HEK293T (cell line): Measurements from ENCODE around the gene SOX4.

ENCODE experiments used
- BHLHE40 ChIP-seq: fragments of 450-650 bp; IDR thresholded peaks from 2 replicates; pipeline ENCODE4 v1.6.1; 2016; ENCODE audit warnings: mild to moderate bottlenecking, moderate library complexity, borderline replicate concordance
- CTBP1 ChIP-seq: fragments of 450-650 bp; IDR thresholded peaks from 2 replicates; pipeline ENCODE4 v1.6.1; 2016; ENCODE audit warnings: borderline replicate concordance
- ELF4 ChIP-seq: fragments of 450-650 bp; IDR thresholded peaks from 2 replicates; pipeline ENCODE4 v1.6.1; 2017; ENCODE audit warnings: antibody characterized with exemption
- FOXM1 ChIP-seq: fragments of 450-650 bp; IDR thresholded peaks from 2 replicates; pipeline ENCODE4 v1.6.1; 2017; ENCODE audit warnings: mild to moderate bottlenecking, borderline replicate concordance
- LEF1 ChIP-seq: fragments of 450-650 bp; IDR thresholded peaks from 2 replicates; pipeline ENCODE4 v1.6.1; 2017; ENCODE audit warnings: mild to moderate bottlenecking, borderline replicate concordance
- SUZ12 ChIP-seq: fragments of 450-650 bp; IDR thresholded peaks from 2 replicates; pipeline ENCODE4 v1.6.1; 2016; ENCODE audit warnings: mild to moderate bottlenecking

DNA sequence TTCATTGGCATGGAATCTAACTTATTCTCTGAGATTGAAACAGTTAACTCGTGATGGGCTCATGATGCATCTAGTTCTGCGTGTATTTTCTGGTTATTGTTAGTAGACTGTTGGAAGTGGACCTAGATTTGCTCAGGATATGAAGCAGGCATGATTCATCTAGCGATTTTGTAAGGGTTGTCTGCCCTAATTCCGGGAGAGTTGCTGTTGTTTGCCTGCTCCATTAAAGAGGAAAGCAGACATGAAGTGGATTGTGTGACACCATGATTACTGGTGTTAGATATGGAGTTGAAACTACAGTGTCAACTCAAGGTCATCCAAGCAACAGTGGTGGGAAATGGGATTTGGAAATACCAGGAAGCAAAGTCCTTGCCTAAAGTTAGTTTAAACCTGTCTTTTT is 41.0 kb downstream of the SOX4 start:
- TF ChIP-seq CTBP1 (no peak), SUZ12 (no peak), ELF4 (no peak), BHLHE40 (no peak), LEF1 (no peak), FOXM1 (no peak)
